ENCODE data around the gene AMIGO3.

Gene AMIGO3

DNA sequence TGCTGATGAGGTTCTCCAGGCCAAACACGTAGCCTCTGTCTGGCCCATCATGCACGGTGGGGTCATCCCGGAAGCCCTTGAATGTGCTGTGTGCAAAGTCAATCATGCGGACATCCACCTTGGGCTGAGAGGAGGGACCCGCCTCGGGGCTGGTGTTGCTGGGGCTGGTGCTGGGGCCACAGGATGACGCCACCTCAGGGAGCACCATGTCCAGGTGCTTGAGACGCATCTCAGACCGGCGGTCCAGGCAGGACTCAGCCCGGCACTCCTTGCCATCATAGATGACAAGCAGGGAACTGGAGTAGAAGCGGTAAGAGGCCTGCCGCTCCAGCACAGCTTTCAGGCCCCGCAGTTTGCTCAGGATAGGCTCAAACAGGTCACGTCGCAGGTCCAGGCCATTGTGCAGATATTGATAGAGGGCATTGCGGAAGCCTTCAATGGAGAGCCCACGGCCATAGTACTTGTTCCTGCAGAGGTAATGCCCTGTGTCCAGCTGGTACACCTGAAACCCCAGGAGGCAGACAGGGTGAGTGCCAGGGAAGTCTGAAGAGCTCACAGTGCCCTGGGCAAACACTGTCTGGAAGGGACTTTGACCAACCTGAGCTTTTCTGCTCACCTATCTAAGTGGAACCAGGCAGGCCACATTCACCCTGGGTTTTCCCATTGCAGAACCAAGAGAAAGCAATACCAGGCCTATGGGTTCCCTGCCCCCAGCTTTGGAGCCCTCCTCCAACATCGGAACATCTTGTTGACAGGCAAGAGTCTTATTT, 7.9 kb upstream of the AMIGO3 start:
- DNase-seq (ENCODE audit: low read depth in 2 of 2), result no peak
- TF ChIP-seq, protein P1, sequence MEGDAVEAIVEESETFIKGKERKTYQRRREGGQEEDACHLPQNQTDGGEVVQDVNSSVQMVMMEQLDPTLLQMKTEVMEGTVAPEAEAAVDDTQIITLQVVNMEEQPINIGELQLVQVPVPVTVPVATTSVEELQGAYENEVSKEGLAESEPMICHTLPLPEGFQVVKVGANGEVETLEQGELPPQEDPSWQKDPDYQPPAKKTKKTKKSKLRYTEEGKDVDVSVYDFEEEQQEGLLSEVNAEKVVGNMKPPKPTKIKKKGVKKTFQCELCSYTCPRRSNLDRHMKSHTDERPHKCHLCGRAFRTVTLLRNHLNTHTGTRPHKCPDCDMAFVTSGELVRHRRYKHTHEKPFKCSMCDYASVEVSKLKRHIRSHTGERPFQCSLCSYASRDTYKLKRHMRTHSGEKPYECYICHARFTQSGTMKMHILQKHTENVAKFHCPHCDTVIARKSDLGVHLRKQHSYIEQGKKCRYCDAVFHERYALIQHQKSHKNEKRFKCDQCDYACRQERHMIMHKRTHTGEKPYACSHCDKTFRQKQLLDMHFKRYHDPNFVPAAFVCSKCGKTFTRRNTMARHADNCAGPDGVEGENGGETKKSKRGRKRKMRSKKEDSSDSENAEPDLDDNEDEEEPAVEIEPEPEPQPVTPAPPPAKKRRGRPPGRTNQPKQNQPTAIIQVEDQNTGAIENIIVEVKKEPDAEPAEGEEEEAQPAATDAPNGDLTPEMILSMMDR (IDR thresholded peaks at IDR 0.05; ENCODE audit: low read depth, low read length), result no peak
- no peak overlapping the region for H3K4me3 ChIP-seq (replicated peaks in 1 of 2; ENCODE audit: low read depth in 2 of 2, low read length in 2 of 2)

DNA sequence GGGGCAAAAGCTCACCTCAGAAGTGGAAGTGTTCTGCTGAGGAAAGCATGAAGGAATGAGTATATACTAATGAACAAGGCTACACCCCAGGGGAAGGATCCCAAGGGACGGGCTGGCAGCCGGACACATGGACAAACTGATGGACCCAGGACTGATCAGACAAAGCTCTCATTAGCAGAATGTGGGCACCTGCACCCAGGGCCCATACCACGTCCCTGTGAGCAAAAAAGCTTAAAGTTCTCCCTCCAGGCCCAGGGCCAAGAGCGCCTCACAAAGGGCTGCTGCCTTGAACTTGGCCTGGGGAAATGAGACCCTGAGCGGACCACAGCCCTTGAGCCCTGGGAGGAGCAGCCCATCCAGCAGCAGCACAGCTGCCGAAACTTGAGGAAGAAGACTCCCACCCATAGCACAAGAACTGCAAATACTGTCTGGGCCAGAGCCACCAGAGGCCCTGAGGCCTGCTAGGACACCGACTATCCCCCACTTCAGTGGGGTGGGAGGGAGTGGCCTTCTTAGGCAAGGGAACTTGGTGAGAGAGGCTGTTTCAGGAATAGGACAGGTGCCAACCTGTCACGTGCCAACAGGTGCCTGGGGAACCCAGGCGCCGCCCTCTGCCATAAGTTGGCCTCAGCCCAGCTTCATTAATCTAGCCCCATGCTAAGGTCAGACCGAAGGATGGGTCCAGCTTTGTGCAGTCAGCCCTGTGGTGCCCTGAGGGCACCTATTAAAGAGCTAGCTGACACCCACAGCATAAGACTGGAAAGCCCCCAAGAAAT, 6.6 kb upstream of the AMIGO3 start:
- H3K4me3 ChIP-seq (replicated peaks in 1 of 2; ENCODE audit: low read depth in 2 of 2, low read length in 2 of 2), result no peak overlapping the region
- no peak for DNase-seq (ENCODE audit: low read depth in 2 of 2)
- TF ChIP-seq, protein P1 (IDR thresholded peaks at IDR 0.05; ENCODE audit: low read depth, low read length), result no peak

DNA sequence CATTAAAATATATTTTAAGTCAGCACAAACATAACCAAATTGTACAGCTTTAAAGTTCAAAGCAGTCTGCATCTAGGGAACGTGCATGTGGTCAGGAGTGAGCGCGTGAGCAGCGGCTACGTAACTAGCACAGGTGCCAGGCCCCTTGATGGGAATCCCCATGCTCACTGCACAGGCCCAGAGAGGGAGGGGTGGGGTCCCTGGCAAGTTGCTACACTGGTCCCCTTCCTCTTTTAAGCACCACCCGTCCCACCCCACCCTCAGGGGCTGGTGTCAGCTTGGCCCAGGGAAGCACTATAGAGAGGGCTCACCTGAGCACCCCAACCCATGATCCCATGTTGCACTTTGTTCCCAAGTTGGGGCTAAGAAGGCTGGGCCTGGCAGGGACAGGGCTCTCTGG, 5.1 kb upstream of the AMIGO3 start:
- no peak for DNase-seq (ENCODE audit: low read depth in 2 of 2)
- TF ChIP-seq, protein P1 (IDR thresholded peaks at IDR 0.05; ENCODE audit: low read depth, low read length), result no peak
- peak overlapping the region in 1 of 2 donors; percentile 58 for H3K4me3 ChIP-seq (replicated peaks in 1 of 2; ENCODE audit: low read depth in 2 of 2, low read length in 2 of 2)

DNA sequence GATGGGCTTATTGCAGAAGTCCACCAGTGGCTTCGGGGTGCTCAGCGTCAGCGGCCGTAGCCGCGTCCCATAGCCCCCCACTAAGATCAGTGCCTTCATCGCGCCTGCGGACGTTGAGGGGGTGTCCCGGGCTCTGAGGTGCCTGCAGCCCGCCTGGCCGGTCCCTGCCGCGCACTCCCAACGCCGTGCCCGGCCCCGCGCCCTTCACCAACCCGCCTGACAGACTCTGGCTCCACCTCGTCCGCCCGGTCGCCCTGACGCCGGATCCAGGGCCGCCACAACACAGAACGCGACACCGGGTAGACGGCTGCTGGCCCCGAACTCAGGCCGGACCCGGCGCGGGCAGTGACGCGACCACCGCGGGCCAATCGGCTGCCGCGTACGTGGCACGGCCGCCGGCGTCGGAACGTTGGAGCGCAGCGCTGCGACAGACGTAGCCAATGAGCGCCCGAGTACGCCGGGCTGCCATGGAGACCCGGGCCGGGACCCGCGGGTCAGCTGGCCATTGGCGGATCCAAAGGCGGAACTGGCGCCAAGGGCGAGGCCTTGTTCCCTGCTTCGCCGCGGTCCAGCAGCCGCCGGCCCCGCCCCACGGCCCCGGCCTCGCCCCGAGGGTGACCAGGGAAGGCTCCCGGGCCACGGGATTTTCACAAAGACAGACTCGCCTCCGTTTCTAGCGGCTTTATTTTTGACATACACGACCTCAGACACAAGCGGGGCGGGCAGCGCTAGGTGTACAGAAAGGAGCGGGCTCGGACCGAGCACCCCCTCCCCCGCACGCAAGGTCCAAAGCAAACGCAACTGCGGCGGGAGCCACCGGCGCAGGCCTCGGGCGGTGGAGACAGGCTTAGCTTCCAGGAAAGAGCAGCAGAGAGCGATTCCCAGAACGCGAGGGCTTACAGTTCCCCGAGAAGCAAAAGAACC, 4.4 kb upstream of the AMIGO3 start, which contains the start of gene GMPPB:
TSS of gene GMPPB (minus strand) at position 324 of the 924 bp plus-strand sequence. CDS start at position 99, 225 bp downstream.
- TF ChIP-seq, protein P1 (IDR thresholded peaks at IDR 0.05; ENCODE audit: low read depth, low read length), result no peak
- H3K4me3 ChIP-seq (replicated peaks in 1 of 2; ENCODE audit: low read depth in 2 of 2, low read length in 2 of 2), result peak within 1 kb of the TSS; percentile 99
- DNase-seq (ENCODE audit: low read depth in 2 of 2), result peak; percentile 97 to 98

DNA sequence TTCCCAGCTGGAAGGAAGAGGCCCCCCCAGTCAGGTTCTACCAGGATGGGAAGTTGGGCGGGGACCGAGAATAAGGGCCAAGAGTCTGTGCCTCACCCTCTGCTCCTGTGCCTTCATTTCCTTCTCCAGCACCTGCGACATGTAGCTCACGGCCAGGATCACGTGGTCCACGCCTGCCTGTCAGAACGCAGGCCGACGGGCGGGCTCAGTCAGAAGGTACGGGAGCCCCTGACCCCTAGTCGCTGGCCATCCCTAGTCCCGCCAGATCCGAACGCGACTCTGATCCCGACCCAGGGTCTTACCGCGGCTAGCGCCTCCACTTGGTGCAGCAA, 3.8 kb upstream of the AMIGO3 start:
- TF ChIP-seq, protein P1 (IDR thresholded peaks at IDR 0.05; ENCODE audit: low read depth, low read length), result no peak
- peak overlapping the region; percentile 99 for H3K4me3 ChIP-seq (replicated peaks in 1 of 2; ENCODE audit: low read depth in 2 of 2, low read length in 2 of 2)
- DNase-seq (ENCODE audit: low read depth in 2 of 2), result peak; percentile 45 to 48

DNA sequence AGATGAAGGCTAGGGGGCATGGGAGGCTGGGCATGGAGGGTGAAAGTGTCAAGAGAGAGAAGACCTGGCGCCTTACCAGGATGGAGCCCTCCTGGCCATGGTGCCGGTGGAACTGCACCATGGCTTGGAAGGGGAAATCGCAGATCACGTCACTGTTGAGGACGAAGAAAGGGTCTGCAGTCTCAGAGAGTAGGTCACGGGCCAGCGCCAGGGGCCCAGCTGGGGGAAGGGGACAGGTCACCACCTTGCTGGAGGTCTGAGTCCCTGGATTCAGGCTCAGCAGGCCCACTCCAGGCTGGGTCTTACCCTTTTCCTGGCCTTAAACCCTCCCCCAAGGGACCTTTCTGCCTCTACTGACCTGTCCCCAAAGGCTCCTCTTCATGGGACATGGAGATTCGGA, 3.4 kb upstream of the AMIGO3 start:
- TF ChIP-seq, protein P1 (IDR thresholded peaks at IDR 0.05; ENCODE audit: low read depth, low read length), result no peak
- DNase-seq (ENCODE audit: low read depth in 2 of 2), result no peak
- peak overlapping the region; percentile 99 for H3K4me3 ChIP-seq (replicated peaks in 1 of 2; ENCODE audit: low read depth in 2 of 2, low read length in 2 of 2)
